Coronary artery (tissue), 2 donors: ENCODE measurements around the gene CASP6.

Experiments used
- DNase-seq: peaks from one replicate; pipeline ENCODE4 v3.0.0-alpha.2; 2017; ENCODE audit warnings: low spot score
- H3K27ac ChIP-seq, 2 donors: fragments of 200-600 bp; sonication (generic); one replicate each; pipeline ENCODE4 v1.5.1; 2016 to 2019
- H3K4me3 ChIP-seq: fragments of 200-600 bp; sonication (generic); 2 replicates; pipeline ENCODE4 v1.5.1; 2016; ENCODE audit warnings: mild to moderate bottlenecking, moderate library complexity
- TF ChIP-seq, protein P1 (sequence below): fragments of 200-600 bp; sonication (generic); IDR thresholded peaks from one replicate; pipeline ENCODE4 v1.5.1; 2019; ENCODE audit warnings: antibody characterized with exemption

CASP6 gene

GRCh38 chr4:109746728-109747127 lies 43.5 kb upstream of the CASP6 start:
- DNase-seq, result no peak
- TF ChIP-seq, protein P1, sequence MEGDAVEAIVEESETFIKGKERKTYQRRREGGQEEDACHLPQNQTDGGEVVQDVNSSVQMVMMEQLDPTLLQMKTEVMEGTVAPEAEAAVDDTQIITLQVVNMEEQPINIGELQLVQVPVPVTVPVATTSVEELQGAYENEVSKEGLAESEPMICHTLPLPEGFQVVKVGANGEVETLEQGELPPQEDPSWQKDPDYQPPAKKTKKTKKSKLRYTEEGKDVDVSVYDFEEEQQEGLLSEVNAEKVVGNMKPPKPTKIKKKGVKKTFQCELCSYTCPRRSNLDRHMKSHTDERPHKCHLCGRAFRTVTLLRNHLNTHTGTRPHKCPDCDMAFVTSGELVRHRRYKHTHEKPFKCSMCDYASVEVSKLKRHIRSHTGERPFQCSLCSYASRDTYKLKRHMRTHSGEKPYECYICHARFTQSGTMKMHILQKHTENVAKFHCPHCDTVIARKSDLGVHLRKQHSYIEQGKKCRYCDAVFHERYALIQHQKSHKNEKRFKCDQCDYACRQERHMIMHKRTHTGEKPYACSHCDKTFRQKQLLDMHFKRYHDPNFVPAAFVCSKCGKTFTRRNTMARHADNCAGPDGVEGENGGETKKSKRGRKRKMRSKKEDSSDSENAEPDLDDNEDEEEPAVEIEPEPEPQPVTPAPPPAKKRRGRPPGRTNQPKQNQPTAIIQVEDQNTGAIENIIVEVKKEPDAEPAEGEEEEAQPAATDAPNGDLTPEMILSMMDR, result no peak

GRCh38 chr4:109745830-109746229 lies 42.6 kb upstream of the CASP6 start:
- no peak overlapping the region for H3K27ac ChIP-seq
- no peak for DNase-seq
- no peak overlapping the region for H3K4me3 ChIP-seq
- TF ChIP-seq, protein P1, result no peak

More at GRCh38 chr4:109746728-109747127, 43.5 kb upstream of the CASP6 start:
- Histone ChIP-seq H3K27ac (no peak overlapping the region), H3K4me3 (no peak overlapping the region)

DNA sequence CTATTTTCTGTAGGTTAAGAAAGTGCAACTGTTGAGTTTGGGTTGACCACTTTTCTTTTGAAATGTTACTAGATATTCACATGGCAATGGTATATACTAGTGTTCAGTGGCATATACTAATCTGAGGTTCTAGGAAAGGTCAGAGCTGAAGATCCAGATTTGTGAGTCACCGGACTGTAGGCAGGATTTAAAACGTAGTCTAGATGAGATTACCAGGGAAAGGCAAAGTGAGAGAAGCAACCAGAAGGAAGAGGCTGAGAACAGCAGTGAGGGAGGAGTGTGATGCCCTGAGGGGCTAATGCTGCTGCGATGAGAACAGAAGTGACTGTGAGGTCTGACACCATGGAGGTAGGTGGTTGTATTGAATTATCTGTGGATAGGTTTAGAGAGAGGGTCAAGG lies 36.3 kb upstream of the CASP6 start:
- DNase-seq, result no peak
- Histone ChIP-seq H3K4me3 (no peak overlapping the region), H3K27ac (no peak overlapping the region)
- TF ChIP-seq, protein P1, result no peak

DNA sequence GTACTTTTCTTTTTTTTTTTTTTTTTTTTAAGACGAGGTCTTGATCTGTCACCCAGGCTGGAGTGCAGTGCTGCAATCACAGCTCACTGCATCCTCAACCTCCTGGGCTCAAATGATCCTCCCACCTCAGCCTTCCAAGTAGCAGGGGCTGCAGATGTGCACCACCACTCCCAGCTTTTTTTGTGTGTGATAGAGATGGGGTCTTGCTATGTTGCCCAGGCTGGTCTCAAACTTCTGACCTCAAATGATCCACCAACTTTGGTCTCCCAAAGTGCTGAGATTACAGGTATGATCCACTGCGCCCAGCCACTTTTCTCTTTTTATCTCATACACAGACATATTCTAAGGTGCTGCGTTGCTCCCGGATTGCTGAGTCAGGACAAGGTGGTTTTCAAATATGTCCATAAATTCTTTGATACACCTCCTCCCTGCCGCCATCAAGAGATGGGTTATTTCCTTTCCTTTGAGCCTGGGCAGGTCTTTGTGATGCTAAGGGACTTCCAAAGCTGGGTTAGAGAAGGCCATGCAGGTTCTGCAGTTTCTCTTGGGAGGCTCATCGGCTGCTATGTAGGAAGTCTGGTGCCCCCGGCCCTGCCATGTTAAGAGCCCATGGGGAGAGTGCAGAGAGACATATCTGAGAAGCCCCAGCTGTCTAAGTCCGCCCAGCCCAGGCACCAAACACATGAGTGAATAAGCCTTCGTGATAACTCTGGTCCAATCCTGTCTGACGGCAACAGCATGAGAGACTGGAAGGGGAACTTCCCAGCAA lies 35.0 kb upstream of the CASP6 start:
- no peak overlapping the region for H3K27ac ChIP-seq
- TF ChIP-seq, protein P1, result no peak
- no peak for DNase-seq
- no peak overlapping the region for H3K4me3 ChIP-seq

DNA sequence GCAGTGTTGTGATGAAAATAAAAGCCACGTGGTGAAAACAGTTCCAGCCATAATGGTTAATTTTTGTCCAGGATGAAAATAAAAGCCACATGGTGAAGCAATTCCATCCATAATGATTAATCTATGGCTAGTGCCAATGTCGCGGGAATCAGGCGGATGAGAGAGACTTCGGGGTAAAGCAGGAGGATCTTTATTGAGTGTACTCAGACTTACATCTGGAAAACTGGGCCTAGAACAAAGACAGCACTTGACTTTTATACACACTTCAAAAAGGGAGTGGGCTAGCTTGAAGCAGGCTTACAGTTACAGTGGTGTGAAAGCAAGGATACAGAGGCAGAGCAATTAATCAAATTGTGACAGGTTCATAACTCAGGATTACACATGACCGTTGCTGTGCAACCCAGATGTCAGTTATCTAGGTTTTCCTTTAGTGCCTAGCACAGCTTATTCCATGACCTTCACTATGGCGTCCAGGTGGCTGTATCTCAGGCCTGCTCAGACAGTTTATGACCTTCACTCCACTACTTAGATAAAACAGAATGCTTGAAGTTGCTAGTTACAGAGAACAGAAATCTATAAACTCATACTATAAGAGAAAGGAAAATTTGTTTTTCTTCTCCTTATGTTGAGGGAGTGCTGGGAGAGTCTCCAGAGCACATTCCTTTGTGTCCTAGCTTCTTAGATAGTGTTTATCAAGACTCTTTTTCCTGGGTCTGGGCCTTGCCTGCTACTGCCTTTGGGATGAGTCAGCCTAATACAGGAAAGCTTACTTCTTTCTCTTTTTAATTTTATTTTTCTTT lies 32.5 kb upstream of the CASP6 start:
- TF ChIP-seq, protein P1, result no peak
- no peak for DNase-seq
- Histone ChIP-seq H3K4me3 (no peak overlapping the region), H3K27ac (no peak overlapping the region)

DNA sequence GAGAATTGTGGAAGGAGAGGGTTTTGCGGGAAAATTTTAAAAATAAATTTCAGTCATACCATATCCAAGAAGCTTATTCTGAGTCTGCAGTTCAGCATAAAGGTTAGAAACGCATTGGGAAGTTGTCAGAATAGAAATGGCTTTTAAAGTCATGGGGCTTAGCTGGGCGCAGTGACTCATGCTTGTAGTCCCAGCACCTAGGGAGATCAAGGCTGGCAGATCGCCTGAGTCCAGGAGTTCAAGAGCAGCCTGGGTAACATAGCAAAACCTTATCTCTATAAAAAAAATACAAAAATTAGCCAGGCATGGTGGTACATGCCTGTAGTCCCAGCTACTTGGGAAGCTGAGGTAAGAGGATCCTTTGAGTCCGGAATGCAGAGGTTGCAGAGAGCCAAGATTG lies 30.5 kb upstream of the CASP6 start:
- TF ChIP-seq, protein P1, result no peak

More for the DNA sequence above, 30.5 kb upstream of the CASP6 start:
- H3K27ac ChIP-seq, result no peak overlapping the region
- H3K4me3 ChIP-seq, result no peak overlapping the region
- DNase-seq, result no peak
